ENCODE results near the gene B4GALT7.

B4GALT7 gene

GRCh38 chr5:177576169-177576568 lies 23.8 kb upstream of the B4GALT7 start:
- Histone ChIP-seq H3F3A (ENCODE audit: low read depth) (no peaks in the 10 kb centered on the region), H3K9me2 (replicated peaks; ENCODE audit: low read depth, low read length) (no peaks in the 10 kb centered on the region), H3K27me3 (ENCODE audit: insufficient read depth, low read length, poor library complexity, severe bottlenecking) (no peaks in the 10 kb centered on the region), H3K4me3 (ENCODE audit: low read length, poor library complexity, severe bottlenecking) (no peak overlapping the region), H3K79me2 (ENCODE audit: insufficient read depth, low read length) (no peaks in the 10 kb centered on the region), H3K4me2 (ENCODE audit: low read depth, low read length, poor library complexity, severe bottlenecking) (no peak overlapping the region), H3K9me3 (ENCODE audit: insufficient read depth, low read depth, low read length) (no peaks in the 10 kb centered on the region), H3K36me3 (ENCODE audit: insufficient read depth, low read length) (no peaks in the 10 kb centered on the region), H3K4me1 (ENCODE audit: insufficient read depth, low read length, poor library complexity, severe bottlenecking) (no peaks in the 10 kb centered on the region), H3K9ac (ENCODE audit: low read depth, low read length, poor library complexity, severe bottlenecking) (no peak overlapping the region), H4K20me1 (ENCODE audit: insufficient read depth, low read length, poor library complexity, severe bottlenecking) (no peaks in the 10 kb centered on the region), H2AFZ (ENCODE audit: low read length) (no peak overlapping the region)
- TF ChIP-seq, protein P1, sequence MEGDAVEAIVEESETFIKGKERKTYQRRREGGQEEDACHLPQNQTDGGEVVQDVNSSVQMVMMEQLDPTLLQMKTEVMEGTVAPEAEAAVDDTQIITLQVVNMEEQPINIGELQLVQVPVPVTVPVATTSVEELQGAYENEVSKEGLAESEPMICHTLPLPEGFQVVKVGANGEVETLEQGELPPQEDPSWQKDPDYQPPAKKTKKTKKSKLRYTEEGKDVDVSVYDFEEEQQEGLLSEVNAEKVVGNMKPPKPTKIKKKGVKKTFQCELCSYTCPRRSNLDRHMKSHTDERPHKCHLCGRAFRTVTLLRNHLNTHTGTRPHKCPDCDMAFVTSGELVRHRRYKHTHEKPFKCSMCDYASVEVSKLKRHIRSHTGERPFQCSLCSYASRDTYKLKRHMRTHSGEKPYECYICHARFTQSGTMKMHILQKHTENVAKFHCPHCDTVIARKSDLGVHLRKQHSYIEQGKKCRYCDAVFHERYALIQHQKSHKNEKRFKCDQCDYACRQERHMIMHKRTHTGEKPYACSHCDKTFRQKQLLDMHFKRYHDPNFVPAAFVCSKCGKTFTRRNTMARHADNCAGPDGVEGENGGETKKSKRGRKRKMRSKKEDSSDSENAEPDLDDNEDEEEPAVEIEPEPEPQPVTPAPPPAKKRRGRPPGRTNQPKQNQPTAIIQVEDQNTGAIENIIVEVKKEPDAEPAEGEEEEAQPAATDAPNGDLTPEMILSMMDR (conservative IDR thresholded peaks at IDR 0.05; ENCODE audit: low read length), result peak; percentile 12; the same call in 1 of the 2 replicates
- no peak for TF ChIP-seq EZH2phosphoT487 (IDR thresholded peaks at IDR 0.05; ENCODE audit: borderline replicate concordance)

DNA sequence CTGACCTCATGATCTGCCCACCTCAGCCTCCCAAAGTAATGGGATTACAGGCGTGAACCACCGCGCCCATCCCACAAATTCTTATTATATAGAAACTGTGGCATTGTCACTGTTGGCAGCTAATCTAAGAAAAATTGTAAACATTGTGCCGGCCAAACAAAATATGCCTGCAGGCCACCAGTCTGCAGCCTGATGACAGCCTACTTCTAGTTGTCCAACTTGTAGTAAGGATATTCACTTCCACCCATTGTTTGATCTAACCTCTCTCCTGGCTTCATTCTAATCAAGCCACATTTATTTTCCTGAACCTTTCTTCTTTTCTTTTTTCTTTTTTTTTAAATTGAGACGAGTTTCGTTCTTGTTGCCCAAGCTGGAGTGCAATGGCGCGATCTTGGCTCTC lies 21.6 kb upstream of the B4GALT7 start:
- Histone ChIP-seq H3F3A (ENCODE audit: low read depth) (no peaks in the 10 kb centered on the region), H3K79me2 (ENCODE audit: insufficient read depth, low read length) (no peaks in the 10 kb centered on the region), H3K4me3 (ENCODE audit: low read length, poor library complexity, severe bottlenecking) (no peak overlapping the region), H2AFZ (ENCODE audit: low read length) (no peak overlapping the region), H3K27me3 (ENCODE audit: insufficient read depth, low read length, poor library complexity, severe bottlenecking) (no peaks in the 10 kb centered on the region), H3K9ac (ENCODE audit: low read depth, low read length, poor library complexity, severe bottlenecking) (no peak overlapping the region), H3K9me2 (replicated peaks; ENCODE audit: low read depth, low read length) (no peaks in the 10 kb centered on the region), H3K36me3 (ENCODE audit: insufficient read depth, low read length) (no peaks in the 10 kb centered on the region), H4K20me1 (ENCODE audit: insufficient read depth, low read length, poor library complexity, severe bottlenecking) (no peaks in the 10 kb centered on the region), H3K4me1 (ENCODE audit: insufficient read depth, low read length, poor library complexity, severe bottlenecking) (no peaks in the 10 kb centered on the region), H3K4me2 (ENCODE audit: low read depth, low read length, poor library complexity, severe bottlenecking) (no peak overlapping the region), H3K9me3 (ENCODE audit: insufficient read depth, low read depth, low read length) (no peaks in the 10 kb centered on the region)
- TF ChIP-seq, protein P1 (conservative IDR thresholded peaks at IDR 0.05; ENCODE audit: low read length), result no peak
- TF ChIP-seq EZH2phosphoT487 (IDR thresholded peaks at IDR 0.05; ENCODE audit: borderline replicate concordance), result no peak

DNA sequence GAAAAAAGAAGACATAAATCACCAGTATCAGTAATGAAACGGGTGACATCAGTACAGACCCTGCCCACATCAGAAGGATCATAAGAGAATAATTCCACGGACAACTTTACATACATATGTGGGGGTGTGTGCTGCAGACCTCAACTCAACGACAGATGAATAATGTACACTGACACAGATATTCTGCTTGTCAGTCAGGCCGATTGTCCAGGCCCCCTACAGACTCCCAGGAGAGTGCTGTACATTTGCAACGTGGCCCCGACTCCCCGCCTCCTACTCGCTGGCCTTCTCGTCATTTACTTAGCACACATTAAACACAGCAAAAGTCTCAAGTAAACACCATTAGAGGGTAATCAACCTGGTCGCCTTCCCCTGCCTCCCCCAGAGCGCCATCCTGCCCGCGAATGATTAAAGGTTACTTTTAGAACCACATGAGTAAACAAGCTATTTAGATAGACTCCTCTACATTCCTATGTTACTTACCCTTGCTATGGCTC lies 11.5 kb upstream of the B4GALT7 start:
- TF ChIP-seq, protein P1 (conservative IDR thresholded peaks at IDR 0.05; ENCODE audit: low read length), result no peak
- TF ChIP-seq EZH2phosphoT487 (IDR thresholded peaks at IDR 0.05; ENCODE audit: borderline replicate concordance), result no peak
- H3K27me3 ChIP-seq (ENCODE audit: insufficient read depth, low read length, poor library complexity, severe bottlenecking), result no peaks in the 10 kb centered on the region
- H3K9me2 ChIP-seq (replicated peaks; ENCODE audit: low read depth, low read length), result no peaks in the 10 kb centered on the region
- no peak overlapping the region for H3K4me2 ChIP-seq (ENCODE audit: low read depth, low read length, poor library complexity, severe bottlenecking)
- no peaks in the 10 kb centered on the region for H3K36me3 ChIP-seq (ENCODE audit: insufficient read depth, low read length)
- no peaks in the 10 kb centered on the region for H3F3A ChIP-seq (ENCODE audit: low read depth)
- no peak overlapping the region for H2AFZ ChIP-seq (ENCODE audit: low read length)
- H3K4me1 ChIP-seq (ENCODE audit: insufficient read depth, low read length, poor library complexity, severe bottlenecking), result peaks cover 9% of the 10 kb centered on the region
- peaks cover 9% of the 10 kb centered on the region for H4K20me1 ChIP-seq (ENCODE audit: insufficient read depth, low read length, poor library complexity, severe bottlenecking)
- no peak overlapping the region for H3K4me3 ChIP-seq (ENCODE audit: low read length, poor library complexity, severe bottlenecking)
- no peak overlapping the region for H3K9ac ChIP-seq (ENCODE audit: low read depth, low read length, poor library complexity, severe bottlenecking)
- no peaks in the 10 kb centered on the region for H3K9me3 ChIP-seq (ENCODE audit: insufficient read depth, low read depth, low read length)
- H3K79me2 ChIP-seq (ENCODE audit: insufficient read depth, low read length), result peaks cover 15% of the 10 kb centered on the region

All from Loucy (cell line).